AG04450 (cell line): ENCODE data around the gene LGR6. TPM values are rescaled to one million over a fixed set of nuclear protein-coding genes. Genes with fewer than 3 reads are reported as not detected.

ENCODE experiments used
- CTCF ChIA-PET: fragments of 300-600, 350-600 bp; formaldehyde crosslinking; extraction: SDS; loops from one replicate; lab custom pipeline; 2022; ENCODE audit warnings: antibody characterized with exemption, inconsistent platforms; lab: Charles Lee
- POLR2A ChIA-PET: fragments of 350-600 bp; formaldehyde crosslinking; extraction: SDS; loops from one replicate; lab custom pipeline; 2021; ENCODE audit warnings: antibody characterized with exemption, inconsistent platforms; lab: Yijun Ruan, JAX
- DNase-seq: peaks from one replicate; pipeline ENCODE4 v3.0.0-alpha.2; 2011; ENCODE audit warnings: low read depth, low spot score
- H3K27ac ChIP-seq: one replicate; pipeline ENCODE4 v1.5.1; 2012; ENCODE audit warnings: low read depth, low read length, control low read depth
- H3K27me3 ChIP-seq: one replicate; pipeline ENCODE4 v1.6.0; 2012; ENCODE audit warnings: low read length; ENCODE audit not compliant: control insufficient read depth, insufficient read depth
- H3K4me3 ChIP-seq: 2 replicates; pipeline ENCODE4 v1.5.1; 2011; ENCODE audit warnings: mild to moderate bottlenecking, low read depth, low read length, control low read depth
- H3K9me3 ChIP-seq: 2 replicates; pipeline ENCODE4 v1.5.1; 2012; ENCODE audit warnings: low read length; ENCODE audit not compliant: control insufficient read depth, insufficient read depth
- polyA plus RNA-seq: library from polyadenylated mRNA; depleted of rRNA; stranded (reverse); fragments of >200 nt; gene quantifications from 2 replicates; pipeline ENCODE4 v1.2.3, GENCODE V29; 2011
- TF ChIP-seq, protein P1 (sequence below): IDR thresholded peaks from 2 replicates; pipeline ENCODE4 v1.5.1; 2011; ENCODE audit warnings: low read depth, low read length, control low read depth, inconsistent platforms

LGR6 gene
- polyA plus RNA-seq, 1 experiment: not detected

DNA sequence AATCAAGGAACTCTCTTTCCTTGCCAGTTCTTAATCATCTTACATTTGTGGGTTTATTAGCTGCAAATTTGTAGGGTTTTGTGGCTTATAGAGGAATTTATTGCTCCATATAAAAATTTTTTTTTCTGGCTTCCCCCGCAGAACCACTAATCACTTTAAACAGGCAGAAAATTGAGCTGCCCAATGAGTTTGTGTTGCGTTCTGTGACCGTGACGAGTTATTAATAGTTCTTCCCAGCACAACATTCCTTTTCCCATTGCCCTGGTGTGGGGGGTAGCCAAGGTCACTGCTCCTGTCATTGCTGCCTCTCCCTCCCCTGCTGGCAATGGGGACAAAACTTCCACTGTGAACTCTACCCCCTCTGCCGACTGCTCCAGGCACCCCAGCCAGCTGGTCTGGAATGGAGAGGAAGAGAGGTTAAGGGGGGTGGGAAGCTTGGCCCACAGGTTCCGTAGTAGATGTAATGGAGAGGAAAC lies 93.1 kb downstream of the LGR6 start:
- ChIA-PET POLR2A (no interaction called here), CTCF (interaction anchor here (1.0 kb wide), 1 partner anchor 49 kb away, joined by 3 read pairs; no protein-coding TSS in a partner anchor)
- Histone ChIP-seq H3K9me3 (no peaks in the 10 kb centered on the region), H3K4me3 (no peak overlapping the region), H3K27me3 (peaks cover 13% of the 10 kb centered on the region), H3K27ac (no peak overlapping the region)
- TF ChIP-seq, protein P1, sequence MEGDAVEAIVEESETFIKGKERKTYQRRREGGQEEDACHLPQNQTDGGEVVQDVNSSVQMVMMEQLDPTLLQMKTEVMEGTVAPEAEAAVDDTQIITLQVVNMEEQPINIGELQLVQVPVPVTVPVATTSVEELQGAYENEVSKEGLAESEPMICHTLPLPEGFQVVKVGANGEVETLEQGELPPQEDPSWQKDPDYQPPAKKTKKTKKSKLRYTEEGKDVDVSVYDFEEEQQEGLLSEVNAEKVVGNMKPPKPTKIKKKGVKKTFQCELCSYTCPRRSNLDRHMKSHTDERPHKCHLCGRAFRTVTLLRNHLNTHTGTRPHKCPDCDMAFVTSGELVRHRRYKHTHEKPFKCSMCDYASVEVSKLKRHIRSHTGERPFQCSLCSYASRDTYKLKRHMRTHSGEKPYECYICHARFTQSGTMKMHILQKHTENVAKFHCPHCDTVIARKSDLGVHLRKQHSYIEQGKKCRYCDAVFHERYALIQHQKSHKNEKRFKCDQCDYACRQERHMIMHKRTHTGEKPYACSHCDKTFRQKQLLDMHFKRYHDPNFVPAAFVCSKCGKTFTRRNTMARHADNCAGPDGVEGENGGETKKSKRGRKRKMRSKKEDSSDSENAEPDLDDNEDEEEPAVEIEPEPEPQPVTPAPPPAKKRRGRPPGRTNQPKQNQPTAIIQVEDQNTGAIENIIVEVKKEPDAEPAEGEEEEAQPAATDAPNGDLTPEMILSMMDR: no peak
- DNase-seq: no peak

DNA sequence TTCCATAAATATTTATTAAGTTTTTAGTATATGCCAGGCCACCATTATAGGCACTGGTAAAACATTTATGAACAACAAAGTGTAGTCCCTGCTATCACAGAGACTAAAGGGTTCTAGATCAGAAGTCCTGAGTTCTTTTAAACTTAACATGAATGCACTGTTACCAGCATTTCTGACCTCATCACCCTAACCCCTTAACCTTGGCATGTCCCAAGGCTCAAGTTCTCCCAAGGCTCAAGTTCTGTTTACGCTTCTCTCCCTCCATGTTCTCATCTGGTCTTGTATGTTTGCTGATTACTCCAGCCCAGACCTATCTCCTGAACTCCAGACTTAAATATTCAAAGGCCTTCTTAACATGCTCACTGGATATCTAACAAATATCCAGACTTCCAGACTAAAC lies 93.6 kb downstream of the LGR6 start:
- no peak overlapping the region for H3K27ac ChIP-seq
- H3K9me3 ChIP-seq: no peaks in the 10 kb centered on the region
- CTCF ChIA-PET: interaction anchor here (1.0 kb wide), 1 partner anchor 50 kb away, joined by 3 read pairs; no protein-coding TSS in a partner anchor
- TF ChIP-seq, protein P1: no peak
- DNase-seq: no peak
- H3K27me3 ChIP-seq: peaks cover 13% of the 10 kb centered on the region
- H3K4me3 ChIP-seq: no peak overlapping the region
- POLR2A ChIA-PET: interaction anchor here (0.5 kb wide), 1 partner anchor 38 kb away, joined by 7 read pairs; no protein-coding TSS in a partner anchor

GRCh38 chr1:202288177-202288576 lies 94.6 kb downstream of the LGR6 start:
- DNase-seq: no peak
- Histone ChIP-seq H3K27ac (no peak overlapping the region), H3K27me3 (peaks cover 13% of the 10 kb centered on the region), H3K9me3 (no peaks in the 10 kb centered on the region), H3K4me3 (no peak overlapping the region)
- CTCF ChIA-PET: no interaction called here
- TF ChIP-seq, protein P1: no peak
- POLR2A ChIA-PET: no interaction called here

DNA sequence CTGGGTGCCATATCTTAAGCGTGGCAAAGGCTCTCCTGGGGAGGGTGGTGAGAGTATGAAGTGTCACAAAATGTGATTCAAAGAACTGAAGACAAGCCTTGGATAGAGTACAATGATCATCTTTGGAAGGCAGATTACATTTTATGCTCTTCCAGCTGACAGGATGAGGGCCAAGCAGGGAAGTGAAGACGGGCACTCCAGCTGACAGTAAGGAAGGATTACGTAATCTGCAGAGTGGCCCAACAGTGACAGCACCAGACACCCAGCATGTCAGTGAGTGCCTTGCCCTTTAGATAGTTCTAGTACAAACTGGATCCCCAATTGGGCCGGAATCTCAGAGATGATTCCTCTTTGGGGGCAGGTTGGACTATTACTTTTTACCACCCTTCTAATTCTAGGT lies 95.4 kb downstream of the LGR6 start:
- Histone ChIP-seq H3K27ac (no peak overlapping the region), H3K9me3 (no peaks in the 10 kb centered on the region), H3K27me3 (peaks cover 13% of the 10 kb centered on the region), H3K4me3 (no peak overlapping the region)
- ChIA-PET CTCF (no interaction called here), POLR2A (no interaction called here)
- TF ChIP-seq, protein P1: no peak
- DNase-seq: no peak

DNA sequence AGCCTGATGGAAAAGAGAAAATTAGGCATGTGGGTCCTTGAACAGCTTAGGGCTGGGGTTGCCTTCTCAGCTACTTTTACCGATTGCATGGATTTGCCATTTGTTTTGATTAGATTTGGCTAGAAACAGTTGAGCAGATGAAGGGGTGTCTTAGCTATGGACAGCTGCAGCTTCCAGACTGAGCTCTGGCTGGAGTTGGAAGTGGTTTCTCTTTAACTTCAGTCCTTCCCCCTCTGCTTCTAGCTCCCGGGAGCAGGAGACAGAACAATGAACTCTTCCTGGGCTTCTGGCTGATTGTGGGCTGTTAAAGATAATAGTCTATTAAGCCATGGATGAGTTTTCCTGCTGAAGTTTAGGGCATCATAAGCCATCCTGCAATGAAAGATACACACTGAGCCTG lies 97.4 kb downstream of the LGR6 start:
- H3K27me3 ChIP-seq: peaks cover 11% of the 10 kb centered on the region
- DNase-seq: no peak
- no peak overlapping the region for H3K4me3 ChIP-seq
- TF ChIP-seq, protein P1: no peak
- CTCF ChIA-PET: interaction anchor here (1.3 kb wide), 1 partner anchor 24 kb away, joined by 5 read pairs; no protein-coding TSS in a partner anchor
- no peaks in the 10 kb centered on the region for H3K9me3 ChIP-seq
- POLR2A ChIA-PET: interaction anchor here (1.7 kb wide), 1 partner anchor 10 kb away, joined by 4 read pairs; no protein-coding TSS in a partner anchor
- H3K27ac ChIP-seq: no peak overlapping the region
